ENCODE measurements around the gene BROX.
"Not testable (repeated sequence)": the region's sequence is repeated elsewhere in the genome, so short reads cannot be mapped to it uniquely, and the experiment has no call there.

BROX gene

DNA sequence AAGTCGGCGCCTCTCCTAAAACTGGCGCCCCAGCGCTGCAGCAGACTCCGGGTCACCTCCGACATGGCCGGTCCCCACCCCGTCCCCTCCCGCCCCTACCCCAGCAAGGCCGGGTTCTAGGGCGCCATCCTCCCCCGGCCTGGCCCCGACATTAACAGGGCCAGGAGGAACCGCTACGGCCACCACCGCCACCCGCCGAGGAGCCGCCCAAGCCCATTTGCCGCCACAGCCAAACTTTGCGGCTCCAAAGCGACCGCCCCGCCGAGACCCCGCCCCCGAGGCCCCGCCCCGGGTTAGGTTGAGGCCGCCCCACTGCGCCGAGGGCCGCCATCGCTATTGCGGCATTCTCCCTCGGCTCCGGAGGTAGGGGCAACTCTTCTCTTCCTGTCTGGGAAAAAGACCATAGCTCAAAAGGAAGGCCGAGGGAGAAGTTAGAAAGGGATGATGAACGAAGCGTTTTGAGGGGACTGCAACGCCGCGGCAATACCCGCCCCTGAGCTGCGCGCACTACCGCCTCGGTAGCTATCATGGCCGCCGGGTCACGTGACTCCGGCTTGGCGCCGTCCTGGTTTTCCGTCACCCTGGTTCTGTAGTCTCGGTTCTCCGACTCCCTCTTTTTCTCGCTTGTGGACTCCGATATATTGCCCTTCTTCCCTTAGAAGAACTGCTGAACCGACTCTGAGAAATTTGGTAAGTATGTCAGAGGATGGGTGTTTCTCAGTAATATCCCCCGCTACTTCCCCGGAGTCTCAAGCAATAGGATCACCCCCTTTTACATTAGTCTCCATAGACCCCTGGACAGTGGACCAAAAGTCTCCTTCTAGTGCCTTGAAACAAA lies at the start of gene BROX, which contains the start of gene AIDA:
TSS of gene BROX (plus strand) at position 312 of the 838 bp plus-strand sequence. CDS start 3,136 bp downstream, outside the sequence.
TSS of gene AIDA (minus strand) at position 239 of the 838 bp plus-strand sequence. CDS start at position 65, 174 bp downstream.
- DNase-seq: peak; percentile 91

DNA sequence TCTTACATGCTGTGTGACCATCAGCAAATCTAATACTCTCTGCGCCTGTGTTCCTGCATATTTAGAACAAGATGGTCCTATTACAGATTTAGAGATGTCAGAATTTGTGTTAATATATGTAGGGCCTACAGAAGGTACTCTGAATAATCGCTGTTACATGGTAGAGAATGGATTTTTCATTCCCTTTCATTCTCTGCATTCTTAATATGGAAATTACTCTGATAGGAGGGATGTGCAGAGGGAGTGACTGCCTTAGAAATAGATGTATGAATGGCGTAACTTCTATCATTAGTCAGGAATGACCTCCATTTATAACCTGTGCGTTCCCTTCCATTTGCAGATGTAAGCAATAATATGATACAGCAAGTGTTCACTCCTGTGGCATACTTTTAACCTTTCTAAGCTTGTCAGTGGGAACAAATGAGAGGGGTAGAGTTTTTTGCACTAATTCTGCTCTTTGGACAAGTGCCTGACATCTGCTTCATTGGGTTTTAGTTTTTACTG lies 48.9 kb upstream of the BROX start:
- DNase-seq: no peak

DNA sequence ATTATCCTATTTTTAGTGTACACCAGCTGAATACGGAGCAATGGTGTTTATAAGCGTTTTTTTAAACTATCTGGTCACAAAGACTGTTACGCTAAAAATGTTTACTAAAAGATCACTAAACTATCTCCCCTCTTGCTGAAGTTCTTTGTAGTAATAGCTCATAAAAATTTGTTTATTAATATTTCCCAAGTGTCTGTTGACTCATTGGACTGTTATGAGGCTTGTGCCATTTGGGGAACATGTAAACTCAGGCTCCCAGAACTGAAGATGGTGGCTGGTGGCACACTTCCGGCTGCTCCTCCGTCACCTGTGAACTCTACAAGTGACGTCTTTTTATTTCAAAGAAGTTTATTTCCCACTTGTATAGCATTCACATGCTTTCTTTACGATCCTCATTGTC lies 46.4 kb upstream of the BROX start:
- no peak for DNase-seq

- DNase-seq: not testable (repeated sequence)
These were observed 44.2 kb upstream of the BROX start for GRCh38 chr1:222668184-222668583.

- not testable (repeated sequence) for DNase-seq
These were observed 43.3 kb upstream of the BROX start for GRCh38 chr1:222669107-222669506.

DNA sequence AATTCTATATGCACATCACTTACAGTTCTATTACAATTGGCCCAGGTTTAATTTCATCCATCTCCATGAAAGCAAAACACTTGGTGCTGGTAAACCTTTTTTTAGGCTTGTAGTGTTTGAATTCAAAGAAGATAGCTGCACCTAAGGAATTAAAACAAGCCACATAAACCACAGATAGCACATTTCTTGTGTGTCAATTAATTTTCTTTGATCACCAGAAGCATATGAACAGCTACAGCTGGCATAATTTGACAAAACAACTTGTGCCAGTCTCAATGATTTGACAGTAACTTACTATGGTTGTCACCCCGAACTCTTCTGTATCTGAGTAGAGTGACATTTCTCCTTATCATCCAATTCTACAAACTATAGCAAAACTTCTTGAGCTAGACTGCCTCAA lies 42.3 kb upstream of the BROX start:
- DNase-seq: no peak

- DNase-seq: no peak
These were observed 32.3 kb upstream of the BROX start for GRCh38 chr1:222680080-222680479.

GRCh38 chr1:222691016-222691415 lies 21.3 kb upstream of the BROX start:
- DNase-seq: no peak

DNA sequence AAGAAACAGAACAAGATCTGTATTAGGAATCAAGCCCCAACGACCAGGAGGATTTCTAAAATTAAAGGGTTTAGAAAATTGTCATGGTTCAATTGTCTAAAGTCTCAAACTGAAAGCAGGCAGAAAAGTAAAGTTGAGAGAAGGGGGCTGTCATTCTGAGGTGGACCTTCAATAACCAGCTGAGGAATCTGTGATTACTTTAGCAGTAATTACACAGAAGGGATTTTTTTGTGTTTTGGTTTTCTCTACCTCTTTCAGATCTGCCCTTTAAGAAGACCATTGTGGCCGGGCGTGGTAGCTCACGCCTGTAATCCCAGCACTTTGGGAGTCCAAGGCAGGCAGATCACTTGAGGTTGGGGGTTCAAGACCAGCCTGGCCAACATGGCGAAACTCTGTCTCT lies 17.4 kb upstream of the BROX start:
- DNase-seq: no peak

GRCh38 chr1:222696741-222697140 lies 15.6 kb upstream of the BROX start:
- no peak for DNase-seq

GRCh38 chr1:222697203-222697602 lies 15.2 kb upstream of the BROX start:
- DNase-seq: no peak

DNA sequence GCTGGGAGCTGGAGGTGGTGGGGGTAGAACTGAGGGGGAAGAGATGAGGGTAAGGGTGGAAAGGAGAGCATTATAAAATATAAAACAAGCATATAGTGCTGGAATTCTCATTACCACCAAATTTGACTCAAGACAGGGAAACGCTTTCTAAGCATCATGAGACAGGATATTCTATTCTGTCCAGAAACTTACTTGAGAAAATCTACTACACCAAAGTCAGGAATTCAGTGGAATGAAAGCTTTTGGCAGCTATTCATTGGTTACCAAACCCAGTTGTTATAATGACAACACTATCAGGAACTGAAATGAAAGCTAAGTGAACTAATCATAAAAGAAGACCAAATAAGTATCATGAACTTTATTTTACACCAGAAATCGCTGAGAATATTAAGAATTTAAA lies 14.5 kb upstream of the BROX start:
- DNase-seq: no peak

DNA sequence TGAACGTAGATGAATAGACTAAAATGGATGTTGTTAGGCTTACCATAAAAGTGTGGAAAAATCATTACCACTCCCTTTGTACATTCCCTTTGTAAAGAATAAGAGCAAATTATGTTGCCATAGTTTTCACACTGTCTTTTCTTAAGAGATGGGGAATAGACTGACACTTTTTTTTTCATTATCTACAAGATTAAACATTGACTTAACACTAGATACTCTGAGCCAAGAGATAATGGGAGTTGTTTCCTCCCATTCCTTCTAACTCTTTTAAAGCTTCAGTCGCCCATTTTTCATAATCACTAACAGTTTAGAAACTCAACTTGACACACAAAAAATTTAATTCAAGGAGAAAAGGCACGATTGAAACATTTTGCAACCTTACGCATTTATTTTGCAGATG lies 10.2 kb upstream of the BROX start:
- no peak for DNase-seq

GRCh38 chr1:222704260-222704659 lies 8.1 kb upstream of the BROX start:
- DNase-seq: no peak

DNA sequence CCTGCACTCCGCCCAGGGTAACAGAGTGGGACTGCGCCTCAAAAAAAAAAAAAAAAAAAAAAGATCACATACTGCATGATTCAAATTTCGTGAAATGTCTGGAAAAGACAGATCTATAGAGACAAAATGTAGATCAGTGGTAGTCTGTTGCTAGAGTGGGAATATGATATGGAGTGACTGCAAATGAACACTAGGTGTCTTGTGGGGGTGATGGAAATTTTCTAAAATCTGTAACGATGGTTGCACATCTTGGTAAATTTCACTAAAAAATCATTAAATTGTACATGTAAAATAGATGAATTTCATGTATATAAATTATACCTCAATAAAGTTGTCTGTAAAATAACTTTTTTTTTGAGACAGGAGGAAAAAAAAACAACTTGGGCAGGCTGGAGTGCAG lies 5.5 kb upstream of the BROX start:
- no peak for DNase-seq

- no peak for DNase-seq
These were observed 2.6 kb upstream of the BROX start for GRCh38 chr1:222709700-222710153.

DNA sequence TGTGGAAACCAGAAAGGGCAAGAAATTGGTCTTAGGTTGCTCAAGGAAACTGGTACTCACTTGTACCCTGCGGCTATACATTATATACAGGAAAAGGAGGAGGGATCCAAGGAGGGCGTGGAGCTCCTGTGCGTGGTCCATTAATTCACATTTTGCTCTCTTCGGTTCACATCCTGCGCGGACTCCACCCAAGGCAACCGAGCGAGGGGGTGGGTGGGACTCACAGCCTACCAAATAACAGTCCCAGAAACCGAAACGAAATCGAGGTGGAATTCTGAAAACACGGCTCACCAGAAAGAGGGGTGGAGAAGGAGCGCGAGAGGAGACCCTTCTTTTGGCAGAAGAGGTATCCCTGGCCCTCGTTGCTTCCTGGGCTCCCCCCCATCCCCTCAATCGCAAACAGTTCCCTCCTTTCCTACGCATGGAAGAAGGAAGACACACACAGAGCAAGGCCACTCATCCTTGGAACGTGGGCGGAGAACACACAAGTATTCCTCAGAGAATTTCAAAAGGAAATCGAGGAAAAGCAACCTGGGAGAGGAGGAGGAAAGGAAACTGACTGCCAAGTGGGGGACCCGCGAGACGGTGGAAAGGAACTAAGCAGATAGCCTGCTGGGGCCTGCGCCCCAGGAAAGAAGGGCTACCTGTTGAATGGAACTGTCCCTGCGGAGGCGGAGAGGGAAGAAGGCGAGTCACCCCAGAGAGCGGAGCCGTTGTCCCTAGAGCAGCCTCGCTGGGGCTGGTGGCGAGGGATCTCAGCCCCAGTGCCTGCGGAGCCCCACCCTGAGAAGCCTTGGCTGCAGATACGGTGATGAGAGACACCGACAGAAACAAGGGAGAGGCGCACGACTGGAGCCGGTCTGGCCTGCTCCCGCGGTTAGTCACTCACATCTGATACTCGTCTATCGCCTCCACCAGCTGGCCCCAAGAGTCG lies 778 bp upstream of the BROX start:
- peak; percentile 35 for DNase-seq

- peak; percentile 79 for DNase-seq
These were observed 962 bp downstream of the BROX start for GRCh38 chr1:222713091-222713961.

DNA sequence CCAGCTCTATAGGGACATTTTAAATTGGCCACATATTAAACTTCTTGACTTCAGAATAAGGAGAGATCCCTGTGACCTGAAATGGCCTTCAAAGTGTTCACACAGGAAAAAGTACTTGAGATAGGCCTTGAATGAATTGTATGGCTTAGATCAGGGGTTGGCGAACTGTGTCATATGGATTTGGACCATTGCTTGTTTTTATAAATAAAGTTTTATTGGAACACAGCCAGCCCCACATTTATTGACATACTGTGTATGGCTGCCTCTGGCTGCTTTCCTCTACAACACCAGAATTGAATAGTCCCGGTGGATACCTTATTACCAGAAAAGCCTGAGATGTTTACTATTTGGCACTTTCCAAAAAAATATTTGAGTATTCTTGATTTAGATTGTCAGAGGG lies 4.0 kb downstream of the BROX start:
- no peak for DNase-seq

DNA sequence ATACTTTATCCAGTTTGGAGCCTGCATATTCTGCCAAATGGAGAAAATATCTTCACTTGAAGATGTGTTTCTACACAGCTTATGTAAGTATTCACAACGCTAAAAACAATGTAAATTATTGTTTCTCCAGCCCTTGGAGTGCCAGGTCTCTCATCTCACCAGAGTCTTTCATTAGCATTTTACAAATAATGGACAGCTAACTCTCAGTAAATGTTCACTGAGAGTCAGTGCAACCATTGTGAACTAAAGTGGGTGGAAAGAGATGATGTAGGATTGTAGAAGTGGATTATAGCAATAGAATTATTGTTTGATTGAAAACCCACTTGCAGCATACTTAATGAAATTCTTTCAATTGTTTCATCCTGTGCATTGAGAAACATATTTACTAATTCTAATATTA lies 16.4 kb downstream of the BROX start:
- no peak for DNase-seq

DNA sequence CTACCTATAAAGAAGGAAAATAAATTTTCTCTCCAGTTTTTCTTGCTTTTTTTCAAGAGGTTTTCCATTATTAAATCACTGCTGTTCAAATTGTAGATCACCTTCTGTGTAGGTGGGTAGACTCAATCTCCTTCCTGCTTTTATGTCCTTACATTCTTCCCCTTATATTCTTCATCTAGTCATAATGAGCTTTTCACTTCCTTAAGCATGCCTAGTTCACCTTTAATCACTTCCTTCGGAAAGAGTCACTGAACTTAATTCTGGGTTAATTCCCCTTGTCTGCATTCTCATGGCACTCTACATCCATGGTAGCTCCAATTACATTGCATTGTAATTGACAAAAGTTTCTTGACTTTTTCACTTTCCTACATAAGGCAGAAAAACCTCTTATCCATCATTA lies 18.5 kb downstream of the BROX start:
- no peak for DNase-seq

All from activated CD4-positive, alpha-beta T cell treated with anti-CD3 and anti-CD28 coated beads for 1 hour (primary cell).